Kidney (tissue), 14 donors: ENCODE data around the gene ZNF883. TPM values are rescaled to one million over a fixed set of nuclear protein-coding genes. Genes with fewer than 3 reads are reported as not detected.

Experiments used
- DNase-seq, 5 donors: peaks; one replicate each; pipeline ENCODE4 v3.0.0-alpha.2; 2013 to 2020
- FAIRE-seq: peaks from 2 replicates; lab custom pipeline; 2012; peaks lifted over from hg19 to GRCh38; lab: Jason Lieb, UNC
- H3K27ac ChIP-seq, 2 donors: one replicate each; pipeline ENCODE4 v1.7.0; 2013; ENCODE audit warnings: low read depth in 2 of 2, low read length in 2 of 2, inconsistent platforms in 1 of 2
- H3K27me3 ChIP-seq: one replicate; pipeline ENCODE4 v1.7.1; 2013; ENCODE audit warnings: low read length, inconsistent platforms; ENCODE audit not compliant: control insufficient read depth, insufficient read depth
- H3K36me3 ChIP-seq, 3 donors: one replicate each; pipeline versions ENCODE4 v1.7.0 to v1.7.1; 2013; ENCODE audit warnings: low read length in 3 of 3, control low read depth in 1 of 3, inconsistent platforms in 1 of 3; ENCODE audit not compliant: insufficient read depth in 3 of 3, control insufficient read depth in 2 of 3
- H3K4me1 ChIP-seq, 3 donors: one replicate each; pipeline versions ENCODE4 v1.7.0 to v1.7.1; 2013; ENCODE audit warnings: low read length in 3 of 3, inconsistent platforms in 1 of 3, low read depth in 1 of 3; ENCODE audit not compliant: control insufficient read depth in 2 of 3, insufficient read depth in 2 of 3
- H3K4me3 ChIP-seq, 3 donors: one replicate each; pipeline versions ENCODE4 v1.7.0 to v1.8.1; 2013; ENCODE audit warnings: low read length in 3 of 3, control low read depth in 1 of 3, inconsistent platforms in 1 of 3
- H3K9ac ChIP-seq, 3 donors: one replicate each; pipeline versions ENCODE4 v1.7.0 to v1.7.1; 2013; ENCODE audit warnings: low read length in 3 of 3, control low read depth in 1 of 3, inconsistent platforms in 1 of 3
- H3K9me3 ChIP-seq, 3 donors: one replicate each; pipeline versions ENCODE4 v1.7.0 to v1.7.1; 2013; ENCODE audit warnings: low read length in 3 of 3, control low read depth in 1 of 3, inconsistent platforms in 1 of 3; ENCODE audit not compliant: control insufficient read depth in 2 of 3, insufficient read depth in 1 of 3
- CTCF ChIP-seq: IDR thresholded peaks from 3 replicates; pipeline ENCODE4 v1.5.1; 2012; ENCODE audit warnings: mild to moderate bottlenecking, moderate library complexity, borderline replicate concordance; ENCODE audit not compliant: insufficient read depth; ENCODE audit errors: extremely low read depth
- intact Hi-C: fragments of 100-400 bp; cut with DNase I; formaldehyde crosslinking; loops from one replicate; pipeline ENCODE4 v1.11.1; 2022
- polyA plus RNA-seq: library from polyadenylated mRNA; stranded (reverse); fragments of 350-450 nt; fragmentation: Illumina TruSeq; extraction: RNeasy Lipid Tissue Mini Kit (QIAGEN cat#74804); gene quantifications from one replicate; pipeline ENCODE4 v1.2.3, GENCODE V29; 2014; ENCODE audit warnings: low read depth, low replicate concordance; ENCODE audit not compliant: insufficient read depth
- total RNA-seq: library from RNA; stranded (reverse); fragmentation: NEBNext Ultra II Directional; extraction: Animal tissue kit (Norgen Biotek cat#: 25700); gene quantifications from one replicate; pipeline ENCODE4 v1.2.1, GENCODE V29; 2021
- donor health status: control.
- donor health status: control.
- donor health status: control.
- donor health status: control.
- donor health status: control.
- donor health status: DM: yes; HTN: yes; CAD: no.
- donor health status: Normal renal cell carcinoma (clear cell type).

The ZNF883 gene
- total and polyA plus RNA-seq, 2 donors from 2014 or later: 2.9 to 3.0 TPM

GRCh38 chr9:112969730-112970129, 42.3 kb downstream of the ZNF883 start:
- Histone ChIP-seq H3K4me3 (no peak overlapping the region), H3K36me3 (no peaks in the 10 kb centered on the region), H3K9ac (no peak overlapping the region), H3K9me3 (peaks cover 0 to 2% (median 0%) of the 10 kb centered on the region in 3 donors), H3K27me3 (no peaks in the 10 kb centered on the region), H3K27ac (no peak overlapping the region), H3K4me1 (no peaks in the 10 kb centered on the region)
- TF ChIP-seq CTCF: no peak
- intact Hi-C loops: no loop called here
- no peak for FAIRE-seq
- no peak for DNase-seq

DNA sequence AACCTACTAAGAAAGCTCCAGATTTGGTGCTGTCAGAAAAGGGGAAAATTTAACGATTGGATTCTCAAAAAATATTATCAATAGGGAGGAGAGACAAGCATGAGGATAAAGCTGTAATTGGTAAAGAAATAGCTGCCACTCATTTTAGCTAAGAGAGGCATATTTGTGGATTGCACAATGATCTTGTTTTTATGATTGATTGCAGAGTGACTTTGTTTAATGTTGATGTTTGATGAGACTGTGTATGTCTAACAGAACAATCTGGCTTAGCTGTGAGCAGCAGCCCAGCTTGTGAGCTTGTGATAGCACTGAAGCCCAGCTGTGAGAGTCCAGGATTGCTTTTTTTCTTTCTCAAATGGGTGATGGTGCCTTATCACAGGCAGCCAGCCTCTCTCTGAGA, 56.4 kb downstream of the ZNF883 start:
- intact Hi-C loops: no loop called here
- Histone ChIP-seq H3K27ac (no peak overlapping the region), H3K27me3 (no peaks in the 10 kb centered on the region), H3K4me3 (no peak overlapping the region), H3K9ac (no peak overlapping the region), H3K36me3 (no peaks in the 10 kb centered on the region), H3K4me1 (no peaks in the 10 kb centered on the region), H3K9me3 (no peaks in the 10 kb centered on the region)
- FAIRE-seq (no peak), DNase-seq (no peak)
- no peak for TF ChIP-seq CTCF

- no peak overlapping the region for H3K4me3 ChIP-seq
- H3K4me1 ChIP-seq: no peaks in the 10 kb centered on the region
- peaks cover 0 to 8% (median 0%) of the 10 kb centered on the region in 3 donors for H3K9me3 ChIP-seq
- no peaks in the 10 kb centered on the region for H3K36me3 ChIP-seq
- H3K27ac ChIP-seq: no peak overlapping the region
- DNase-seq (peak in 1 of 5 donors; percentile 1), FAIRE-seq (no peak)
- no peak overlapping the region for H3K9ac ChIP-seq
- intact Hi-C loops: no loop called here
- no peaks in the 10 kb centered on the region for H3K27me3 ChIP-seq
- TF ChIP-seq CTCF: no peak
Observed at GRCh38 chr9:112945620-112946208, 66.3 kb downstream of the ZNF883 start.

DNA sequence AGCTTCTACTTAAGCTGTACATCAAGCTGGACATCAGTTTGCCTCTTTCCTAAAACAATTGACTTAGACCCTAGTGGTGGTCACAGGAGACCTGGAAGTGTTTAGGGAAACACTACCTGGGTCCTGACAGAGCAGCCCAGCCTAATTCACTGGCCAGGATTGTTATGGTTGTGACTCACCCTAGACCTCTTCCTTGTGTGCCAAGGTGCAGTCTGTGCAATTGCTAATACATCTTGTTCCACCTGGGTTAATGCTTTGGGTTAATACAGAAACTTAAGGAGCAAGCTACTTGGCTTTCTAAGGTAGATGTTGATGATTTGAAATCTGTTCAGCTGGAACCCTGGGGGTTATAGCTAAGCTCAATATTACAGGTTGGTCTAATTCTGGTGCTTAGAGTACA, 72.6 kb downstream of the ZNF883 start:
- Histone ChIP-seq H3K4me1 (no peaks in the 10 kb centered on the region), H3K4me3 (no peak overlapping the region), H3K9ac (no peak overlapping the region), H3K9me3 (no peaks in the 10 kb centered on the region), H3K27ac (no peak overlapping the region), H3K36me3 (no peaks in the 10 kb centered on the region), H3K27me3 (no peaks in the 10 kb centered on the region)
- no peak for TF ChIP-seq CTCF
- DNase-seq: no peak
- FAIRE-seq: no peak
- intact Hi-C loops: loop anchor here (10.0 kb wide), 2 partner anchors 155 to 185 kb away; no protein-coding TSS in a partner anchor
